Measurements from ENCODE around the gene CCDC81.

Gene CCDC81

GRCh38 chr11:86442827-86443226, 68.1 kb downstream of the CCDC81 start:
- no peak for DNase-seq

GRCh38 chr11:86443415-86443814, 68.7 kb downstream of the CCDC81 start:
- no peak for DNase-seq

GRCh38 chr11:86444981-86445380, 70.3 kb downstream of the CCDC81 start:
- DNase-seq = no peak

GRCh38 chr11:86446163-86446923, 71.7 kb downstream of the CCDC81 start:
- no peak for DNase-seq

- no peak for DNase-seq
Observed at GRCh38 chr11:86446924-86447285, 72.2 kb downstream of the CCDC81 start.

GRCh38 chr11:86447763-86448480, 73.2 kb downstream of the CCDC81 start:
- no peak for DNase-seq

- DNase-seq = no peak
Observed at GRCh38 chr11:86449993-86450629, 75.4 kb downstream of the CCDC81 start.

GRCh38 chr11:86453290-86454030, 78.8 kb downstream of the CCDC81 start:
- DNase-seq = no peak

- peak; percentile 79 for DNase-seq
Observed at GRCh38 chr11:86456075-86456939, 81.6 kb downstream of the CCDC81 start.

- no peak for DNase-seq
Observed at GRCh38 chr11:86458294-86459001, 83.8 kb downstream of the CCDC81 start.

- no peak for DNase-seq
Observed at GRCh38 chr11:86459002-86459385, 84.3 kb downstream of the CCDC81 start.

- peak; percentile 29 for DNase-seq
Observed at GRCh38 chr11:86459682-86460460, 85.2 kb downstream of the CCDC81 start.

GRCh38 chr11:86460461-86461385, 86.0 kb downstream of the CCDC81 start:
- no peak for DNase-seq

GRCh38 chr11:86461892-86462291, 87.2 kb downstream of the CCDC81 start:
- no peak for DNase-seq

GRCh38 chr11:86463120-86463519, 88.4 kb downstream of the CCDC81 start:
- DNase-seq = peak; percentile 11

- DNase-seq = no peak
Observed at GRCh38 chr11:86463955-86464354, 89.3 kb downstream of the CCDC81 start.

GRCh38 chr11:86464509-86465221, 90.0 kb downstream of the CCDC81 start:
- DNase-seq = no peak

- no peak for DNase-seq
Observed at GRCh38 chr11:86468169-86468568, 93.5 kb downstream of the CCDC81 start.

Measured in NCI-H1105 treated with DMSO at 0.1 percent for 48 hours (cell line).